Measurements from ENCODE around the gene RETREG1.
"Not testable (repeated sequence)": the region's sequence is repeated elsewhere in the genome, so short reads cannot be mapped to it uniquely, and the experiment has no call there.

RETREG1 gene, protein sequence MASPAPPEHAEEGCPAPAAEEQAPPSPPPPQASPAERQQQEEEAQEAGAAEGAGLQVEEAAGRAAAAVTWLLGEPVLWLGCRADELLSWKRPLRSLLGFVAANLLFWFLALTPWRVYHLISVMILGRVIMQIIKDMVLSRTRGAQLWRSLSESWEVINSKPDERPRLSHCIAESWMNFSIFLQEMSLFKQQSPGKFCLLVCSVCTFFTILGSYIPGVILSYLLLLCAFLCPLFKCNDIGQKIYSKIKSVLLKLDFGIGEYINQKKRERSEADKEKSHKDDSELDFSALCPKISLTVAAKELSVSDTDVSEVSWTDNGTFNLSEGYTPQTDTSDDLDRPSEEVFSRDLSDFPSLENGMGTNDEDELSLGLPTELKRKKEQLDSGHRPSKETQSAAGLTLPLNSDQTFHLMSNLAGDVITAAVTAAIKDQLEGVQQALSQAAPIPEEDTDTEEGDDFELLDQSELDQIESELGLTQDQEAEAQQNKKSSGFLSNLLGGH

DNA sequence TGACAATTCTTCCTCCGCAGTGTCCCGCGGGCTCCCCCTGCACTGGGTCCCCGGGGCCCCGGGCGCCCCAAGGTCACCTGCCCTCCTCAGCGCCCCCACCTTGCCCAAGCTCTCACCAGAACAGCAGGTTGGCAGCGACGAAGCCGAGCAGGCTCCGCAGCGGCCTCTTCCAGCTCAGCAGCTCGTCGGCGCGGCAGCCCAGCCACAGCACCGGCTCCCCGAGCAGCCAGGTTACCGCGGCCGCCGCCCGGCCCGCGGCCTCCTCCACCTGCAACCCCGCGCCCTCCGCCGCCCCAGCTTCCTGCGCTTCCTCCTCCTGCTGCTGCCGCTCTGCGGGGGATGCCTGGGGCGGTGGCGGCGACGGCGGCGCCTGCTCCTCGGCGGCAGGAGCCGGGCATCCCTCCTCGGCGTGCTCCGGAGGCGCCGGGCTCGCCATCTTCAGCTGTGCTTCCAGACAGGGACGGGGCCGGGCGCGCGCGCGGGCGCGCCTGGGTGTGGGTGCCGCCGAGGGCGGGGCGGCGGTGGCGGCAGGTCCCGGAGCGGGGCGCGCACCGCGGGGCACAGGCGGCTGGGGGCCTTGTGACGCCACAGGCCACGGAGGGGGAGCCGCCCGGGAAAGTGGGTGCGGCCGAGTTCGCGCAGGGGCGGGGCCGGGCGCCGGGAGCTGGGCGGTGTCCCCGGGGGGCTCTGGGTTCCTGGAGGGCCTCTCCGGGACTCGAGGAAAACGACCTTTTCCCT, at the start of gene RETREG1:
Gene RETREG1, minus strand, starts transcription at position 462 of the 738 bp plus-strand sequence. Its CDS starts 26 bp downstream, at position 436.
- intact Hi-C loops (cut with DNase I) = loop anchor here (5.0 kb wide), 2 partner anchors 39 to 69 kb away; no protein-coding TSS in a partner anchor
- peak; percentile 63 to 97 (median 76) for DNase-seq

DNA sequence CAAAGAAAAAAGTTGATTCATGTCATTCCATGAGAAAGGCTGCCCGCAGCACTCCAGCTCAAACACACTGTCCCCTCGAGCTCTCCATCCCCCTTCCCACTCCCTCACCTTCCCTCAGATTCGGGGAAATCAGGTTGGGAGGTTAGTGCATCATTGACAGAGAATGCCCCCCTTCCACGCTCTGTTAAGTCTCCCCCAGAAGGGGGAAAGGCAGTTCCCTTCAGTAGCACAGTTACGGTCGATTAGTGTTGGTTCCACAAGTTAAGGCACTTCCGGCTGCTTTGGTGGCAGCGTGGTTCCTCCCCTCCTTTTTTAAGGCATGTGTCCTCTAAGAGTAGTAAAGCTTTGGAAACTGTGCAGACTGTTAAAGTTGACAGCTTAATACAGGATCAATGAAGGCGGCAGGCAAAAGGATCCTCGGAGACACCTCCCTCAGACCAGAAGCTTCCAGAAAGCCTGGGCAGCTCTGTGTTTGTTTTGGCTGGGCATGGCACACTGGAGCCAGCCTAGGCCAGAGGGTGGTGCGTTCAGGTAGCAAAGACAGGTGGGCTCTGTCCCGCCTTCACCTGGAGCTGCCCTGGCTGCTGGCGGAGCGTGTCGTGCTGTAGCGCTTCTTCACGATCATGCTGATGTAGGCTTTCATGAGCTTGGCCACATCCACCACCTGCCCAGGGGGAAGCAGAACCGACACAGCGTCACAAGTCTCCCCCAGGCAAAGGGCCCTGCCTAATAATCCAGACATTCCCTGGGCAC, 49.5 kb upstream of the RETREG1 start:
- intact Hi-C loops (cut with DNase I) = loop anchor here (1.0 kb wide), 1 partner anchor 177 kb away; no protein-coding TSS in a partner anchor

DNA sequence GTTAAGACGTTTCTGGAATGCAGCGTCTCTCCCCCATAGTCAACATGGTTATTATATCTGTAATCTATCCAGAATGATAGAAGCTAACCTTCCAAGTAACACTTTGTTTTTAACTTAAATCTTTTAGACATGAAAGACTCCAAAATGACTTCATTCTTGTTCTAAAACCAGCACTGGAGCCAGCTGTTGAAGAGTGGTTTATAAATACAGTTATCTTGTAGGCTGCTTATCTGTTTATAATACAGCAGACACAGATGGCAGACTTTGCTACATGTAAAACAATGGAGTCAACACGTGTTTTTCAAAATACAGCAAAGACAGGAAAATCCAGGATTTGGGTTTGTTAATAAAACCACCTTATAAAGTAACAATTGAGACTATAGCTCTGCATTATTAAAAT, 48.8 kb upstream of the RETREG1 start:
- intact Hi-C loops (cut with DNase I) = no loop called here
- no peak for DNase-seq

More for the DNA sequence above, 49.5 kb upstream of the RETREG1 start:
- peak in 1 of 10 donors; percentile 33 for DNase-seq

DNA sequence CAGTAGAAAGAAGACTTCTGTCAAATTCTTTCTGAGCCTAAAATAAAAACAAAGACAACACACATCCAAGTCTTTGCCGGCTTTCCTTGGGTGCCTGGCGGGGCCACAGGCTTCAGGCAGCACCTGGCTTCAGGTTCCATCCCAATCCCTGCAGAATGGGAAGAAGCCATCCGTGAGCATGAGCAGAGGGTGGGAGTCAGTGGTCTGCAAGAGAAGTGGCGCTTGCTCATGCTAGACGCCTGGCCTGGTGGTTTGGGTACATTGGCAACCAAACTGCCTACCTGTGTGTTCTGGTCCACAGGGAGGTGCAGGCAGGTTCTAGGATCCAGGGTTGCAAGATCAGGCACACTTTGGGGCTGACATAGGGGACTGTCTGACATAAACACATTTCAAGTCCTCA, 47.6 kb upstream of the RETREG1 start:
- peak in 1 of 10 donors; percentile 39 for DNase-seq
- intact Hi-C loops (cut with DNase I) = no loop called here

DNA sequence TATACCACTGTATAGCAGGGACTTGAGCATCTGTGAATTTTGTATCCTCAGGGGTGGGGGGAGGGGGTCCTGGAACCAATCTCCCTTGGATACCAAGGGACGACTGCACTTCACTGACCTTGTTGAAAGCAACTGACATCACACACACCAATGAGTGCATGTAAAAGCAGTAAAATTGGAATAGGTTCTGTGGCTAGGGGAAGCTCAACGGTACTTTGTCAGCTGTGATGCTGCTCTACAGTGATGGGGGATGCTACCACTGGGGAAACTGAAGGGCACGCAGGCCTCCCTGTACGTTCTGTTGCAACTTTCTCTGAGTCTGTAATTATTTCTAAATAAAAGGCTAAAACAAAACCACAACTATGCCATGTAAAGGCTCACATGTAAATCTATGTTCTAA, 47.0 kb upstream of the RETREG1 start:
- intact Hi-C loops (cut with DNase I) = no loop called here

DNA sequence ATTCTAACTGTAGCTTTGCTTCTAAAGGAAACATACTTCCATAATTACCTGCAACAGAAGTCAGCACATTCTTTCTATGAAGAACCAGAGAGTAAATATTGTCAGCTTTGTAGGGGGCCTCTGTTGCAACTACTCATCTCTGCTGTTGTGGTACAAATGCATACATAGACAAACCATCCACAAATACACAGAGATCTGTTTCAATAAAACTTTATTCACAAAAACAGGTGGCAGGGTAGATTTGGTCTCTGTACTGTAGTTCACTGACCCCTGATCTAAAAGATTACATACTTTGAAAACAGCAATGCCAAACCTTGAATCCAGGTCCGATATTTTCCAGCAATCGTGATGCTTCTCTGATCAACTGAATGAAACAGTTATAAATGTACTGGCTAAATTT, 44.9 kb upstream of the RETREG1 start:
- DNase-seq = no peak
- intact Hi-C loops (cut with DNase I) = no loop called here

More for the DNA sequence above, 47.0 kb upstream of the RETREG1 start:
- DNase-seq = no peak

DNA sequence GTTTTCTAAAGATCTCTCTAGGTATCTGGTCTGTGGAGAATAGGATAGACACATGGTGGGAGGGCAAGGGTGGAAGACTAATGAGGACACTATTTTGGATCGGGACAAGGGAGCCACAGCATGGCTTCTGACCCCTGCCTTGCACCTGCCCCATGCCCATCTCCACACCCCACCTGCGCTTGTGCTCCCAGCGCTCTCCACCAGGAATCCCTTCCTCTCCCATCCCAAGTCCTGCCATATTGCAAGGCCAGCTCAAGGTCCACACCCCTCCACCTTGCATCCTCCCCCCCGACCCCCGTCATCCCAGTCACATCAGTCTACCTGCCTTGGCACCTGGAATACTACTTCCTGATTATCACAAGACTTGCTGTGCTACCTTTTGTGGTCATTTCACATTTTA, 44.2 kb upstream of the RETREG1 start:
- DNase-seq = peak in 1 of 10 donors; percentile 68
- intact Hi-C loops (cut with DNase I) = no loop called here

DNA sequence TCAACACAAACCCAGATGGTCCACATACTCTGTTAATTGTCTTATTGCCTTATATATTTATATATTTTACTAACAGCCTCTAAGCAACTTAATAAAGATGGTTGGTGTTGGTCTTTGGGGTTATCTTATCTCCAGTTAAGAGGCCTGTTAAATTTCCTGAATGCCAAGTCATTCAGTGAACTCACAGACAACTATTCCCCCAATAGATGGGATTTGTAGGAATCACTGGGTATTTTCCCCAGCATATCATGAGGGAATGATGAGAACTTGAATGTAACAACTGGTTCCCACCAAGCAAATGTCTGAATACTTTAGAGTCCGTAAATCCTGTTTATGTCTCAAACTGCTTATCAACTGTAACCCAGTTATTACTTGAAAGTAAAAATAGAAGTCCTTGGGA, 42.7 kb upstream of the RETREG1 start:
- DNase-seq = no peak
- intact Hi-C loops (cut with DNase I) = no loop called here

DNA sequence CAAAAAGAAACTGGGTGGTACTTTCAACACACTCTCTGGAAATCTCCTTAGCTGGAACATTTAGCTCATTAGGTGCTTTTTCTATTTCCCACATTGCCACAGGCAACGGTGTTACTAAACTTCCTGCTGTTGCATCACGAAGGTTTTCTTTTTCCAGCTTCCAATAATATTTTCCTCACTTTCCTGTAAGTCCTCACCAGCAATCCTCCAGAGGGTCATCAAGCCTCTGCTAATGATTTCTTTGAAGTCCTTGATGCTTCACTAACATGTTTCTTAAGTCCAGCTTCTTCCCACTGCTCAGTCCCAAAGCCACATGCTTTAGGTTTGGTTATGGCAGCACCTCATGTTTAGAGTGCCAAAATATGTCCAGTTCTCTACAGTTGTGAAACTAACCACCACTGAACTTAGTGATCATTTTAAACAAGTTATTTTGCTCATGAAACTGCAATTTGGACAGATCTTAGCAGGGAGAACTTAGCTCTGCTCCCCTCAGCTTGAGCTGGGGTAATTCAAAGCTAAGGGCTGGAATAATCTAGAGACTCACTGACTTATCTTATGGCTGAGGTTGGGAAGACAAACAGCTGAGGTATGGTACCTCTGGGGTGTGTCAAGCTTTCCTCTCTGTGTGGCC, 39.9 kb upstream of the RETREG1 start:
- intact Hi-C loops (cut with DNase I) = no loop called here

DNA sequence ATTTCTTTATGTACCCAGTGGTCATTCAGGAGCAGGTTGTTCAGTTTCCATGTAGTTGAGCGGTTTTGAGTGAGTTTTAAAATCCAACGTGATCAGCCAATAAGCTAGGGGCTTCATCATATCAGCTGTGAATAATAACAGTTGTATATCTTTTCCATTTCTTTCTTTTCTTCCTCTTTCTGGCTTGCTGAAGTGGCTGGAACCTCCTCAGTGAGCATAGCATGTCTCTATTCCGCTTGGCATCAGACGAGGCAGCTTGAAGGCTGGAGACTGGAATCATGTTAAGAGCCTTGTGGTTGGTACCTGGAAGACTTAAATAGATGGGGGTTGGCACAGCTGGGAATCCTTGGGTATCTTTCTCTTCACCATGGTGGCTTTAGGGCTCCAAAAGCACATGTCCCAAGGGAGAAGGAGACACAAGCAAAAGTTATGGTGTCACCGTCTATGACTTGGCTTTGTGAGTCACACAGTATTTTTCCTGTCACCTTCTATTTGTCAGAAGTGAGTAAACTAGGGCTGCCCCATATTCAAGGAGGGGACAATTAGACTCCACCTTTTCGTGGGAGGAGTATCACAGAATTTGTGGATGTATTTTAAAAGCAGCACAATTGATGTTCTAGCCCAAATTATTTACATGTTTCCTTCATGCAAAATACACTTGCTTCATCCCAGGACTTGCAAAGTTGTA, 38.0 kb upstream of the RETREG1 start:
- intact Hi-C loops (cut with DNase I) = no loop called here
- DNase-seq = no peak

More for the DNA sequence above, 39.9 kb upstream of the RETREG1 start:
- DNase-seq = no peak

DNA sequence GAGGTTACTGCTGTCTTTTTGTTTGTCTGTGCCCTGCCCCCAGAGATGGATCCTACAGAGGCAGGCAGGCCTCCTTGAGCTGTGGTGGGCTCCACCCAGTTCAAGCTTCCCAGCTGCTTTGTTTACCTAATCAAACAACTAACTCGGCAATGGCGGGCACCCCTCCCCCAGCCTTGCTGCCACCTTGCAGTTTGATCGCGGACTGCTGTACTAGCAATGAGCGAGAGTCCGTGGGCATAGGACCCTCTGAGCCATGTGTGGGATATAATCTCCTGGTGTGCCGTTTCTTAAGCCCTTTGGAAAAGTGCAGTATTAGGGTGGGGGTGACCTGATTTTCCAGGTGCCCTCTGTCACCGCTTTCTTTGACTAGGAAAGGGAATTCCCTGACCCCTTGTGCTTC, 31.9 kb upstream of the RETREG1 start:
- intact Hi-C loops (cut with DNase I) = not testable (repeated sequence)
- DNase-seq = peak in 1 of 10 donors; percentile 61

DNA sequence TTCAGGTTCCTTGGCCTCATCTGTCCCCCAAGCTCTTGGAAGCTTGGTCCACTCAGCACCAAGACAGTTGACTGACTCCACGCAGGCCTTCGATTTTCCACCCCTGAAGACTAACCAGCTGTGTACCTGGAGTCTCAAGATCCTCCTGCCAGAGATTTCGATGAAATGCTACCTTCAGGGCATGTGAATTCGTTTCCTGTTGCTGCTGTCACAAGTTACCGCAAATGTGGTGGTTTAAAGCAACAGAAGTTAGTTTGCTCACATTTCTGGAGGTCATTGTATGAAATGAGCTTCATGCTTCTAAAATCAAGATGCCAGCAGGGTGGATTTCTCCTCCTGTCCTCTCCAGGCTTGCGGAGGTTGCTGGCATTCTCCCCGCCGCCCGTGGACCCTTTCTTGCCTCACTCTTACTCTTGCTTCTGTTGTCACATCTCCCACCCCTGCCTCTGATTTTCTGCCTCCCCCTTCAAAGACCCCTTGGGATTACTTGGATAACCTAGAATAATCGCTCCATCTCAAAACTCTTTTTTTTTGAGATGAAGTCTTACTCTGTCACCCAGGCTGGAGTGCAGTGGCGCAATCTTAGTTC, 27.6 kb upstream of the RETREG1 start:
- DNase-seq = peak in 1 of 10 donors; percentile 62
- intact Hi-C loops (cut with DNase I) = no loop called here

DNA sequence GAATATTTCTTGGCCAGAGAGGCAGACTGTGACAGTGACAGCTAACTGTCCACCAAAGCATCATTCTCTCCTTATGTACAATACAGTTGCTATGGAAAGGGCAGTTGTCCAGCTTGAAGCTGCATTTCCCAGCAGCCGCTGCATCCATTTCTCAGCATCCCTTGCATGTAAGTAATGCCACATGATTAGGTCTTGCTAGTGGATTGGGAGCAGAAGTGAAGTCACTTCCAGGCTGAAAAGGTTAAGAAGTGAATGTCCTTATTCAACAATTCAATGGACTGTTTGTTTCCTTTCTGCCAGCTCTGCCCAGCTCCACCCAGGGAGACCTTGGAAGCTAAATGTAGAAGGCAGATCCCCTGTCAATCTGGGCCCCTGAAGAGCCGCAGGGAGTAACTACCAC, 26.1 kb upstream of the RETREG1 start:
- intact Hi-C loops (cut with DNase I) = no loop called here

DNA sequence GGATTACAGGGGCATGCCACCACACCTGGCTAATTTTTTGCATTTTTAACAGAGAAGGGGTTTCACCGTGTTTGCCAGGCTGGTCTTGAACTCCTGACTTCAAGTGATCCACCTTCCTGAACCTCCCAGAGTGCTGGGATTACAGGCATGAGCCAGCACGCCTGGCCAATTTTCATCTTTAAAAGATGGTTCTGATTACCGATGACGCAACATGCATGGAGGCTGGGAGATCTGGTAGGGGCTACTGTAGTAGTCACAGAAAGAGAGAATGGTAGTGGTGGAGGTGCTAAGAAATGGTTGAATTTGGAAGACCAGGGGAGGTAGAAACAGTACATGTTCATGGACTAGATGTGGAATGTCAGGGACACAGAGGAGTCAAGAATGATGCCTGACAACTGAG, 22.4 kb upstream of the RETREG1 start:
- intact Hi-C loops (cut with DNase I) = no loop called here
- DNase-seq = no peak

More for the DNA sequence above, 26.1 kb upstream of the RETREG1 start:
- DNase-seq = no peak

DNA sequence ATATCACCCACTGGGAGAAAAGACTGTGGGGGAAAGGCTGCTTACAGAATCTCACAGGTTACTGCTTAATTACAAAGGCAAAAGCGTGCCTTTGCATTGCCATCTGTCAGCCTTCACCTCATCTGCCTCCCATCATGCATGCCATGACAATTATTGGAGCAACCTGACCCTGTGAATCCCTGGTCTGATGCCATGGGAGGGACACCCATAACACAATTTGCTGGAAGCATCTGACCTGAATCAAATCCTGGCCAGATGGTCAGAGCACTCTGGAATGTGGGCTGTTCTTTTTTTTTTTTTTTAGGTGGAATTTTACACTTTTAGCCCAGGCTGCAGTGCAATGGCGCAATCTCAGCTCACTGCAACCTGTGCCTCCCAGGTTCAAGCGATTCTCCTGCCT, 11.6 kb upstream of the RETREG1 start:
- no peak for DNase-seq
- intact Hi-C loops (cut with DNase I) = no loop called here

DNA sequence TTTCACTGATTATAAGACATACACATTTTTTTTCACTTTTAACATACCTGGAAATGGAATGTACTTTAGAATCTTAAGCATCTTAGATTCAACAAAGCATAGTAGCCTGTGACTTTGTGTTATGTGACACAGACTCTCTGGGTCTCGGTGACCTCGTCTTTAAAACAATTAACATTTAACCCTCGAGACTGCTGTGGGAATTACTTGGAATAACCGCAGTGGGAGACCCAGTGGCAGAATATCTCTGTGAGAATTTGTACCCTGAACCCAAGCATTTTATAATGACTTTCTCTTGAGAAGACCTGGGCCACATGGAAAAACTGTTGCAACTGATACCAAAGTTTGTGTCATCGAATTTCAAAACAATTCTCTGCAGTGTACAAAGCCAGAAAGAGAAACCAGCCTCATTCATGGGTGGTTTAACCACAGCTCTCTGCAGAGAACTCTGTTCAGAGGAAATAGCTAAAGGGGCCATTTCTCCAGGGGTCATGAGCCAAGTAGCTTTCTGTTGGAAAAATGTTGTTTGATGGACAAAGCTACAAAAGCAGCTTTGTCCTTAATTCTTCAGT, 10.0 kb upstream of the RETREG1 start:
- no peak for DNase-seq
- intact Hi-C loops (cut with DNase I) = no loop called here

DNA sequence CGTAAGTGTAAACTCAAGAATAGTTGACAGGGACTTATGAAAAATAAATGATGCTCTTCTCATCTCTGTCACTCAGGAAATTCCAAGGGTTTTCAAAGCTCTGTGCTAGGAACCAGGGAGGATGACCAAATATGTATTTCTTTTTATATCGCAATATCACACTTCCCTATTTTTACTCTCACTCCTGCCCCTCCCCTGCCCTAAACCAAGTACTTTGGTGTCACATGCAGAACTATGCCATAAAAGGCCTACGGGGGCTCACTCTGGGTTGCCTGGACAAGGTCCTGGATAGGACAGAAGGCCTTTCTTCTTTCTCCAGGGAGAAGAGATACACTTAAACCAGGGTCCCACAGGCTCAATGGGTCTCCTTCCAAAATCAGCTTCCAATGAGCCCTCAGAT, 8.3 kb upstream of the RETREG1 start:
- intact Hi-C loops (cut with DNase I) = no loop called here
- DNase-seq = no peak

DNA sequence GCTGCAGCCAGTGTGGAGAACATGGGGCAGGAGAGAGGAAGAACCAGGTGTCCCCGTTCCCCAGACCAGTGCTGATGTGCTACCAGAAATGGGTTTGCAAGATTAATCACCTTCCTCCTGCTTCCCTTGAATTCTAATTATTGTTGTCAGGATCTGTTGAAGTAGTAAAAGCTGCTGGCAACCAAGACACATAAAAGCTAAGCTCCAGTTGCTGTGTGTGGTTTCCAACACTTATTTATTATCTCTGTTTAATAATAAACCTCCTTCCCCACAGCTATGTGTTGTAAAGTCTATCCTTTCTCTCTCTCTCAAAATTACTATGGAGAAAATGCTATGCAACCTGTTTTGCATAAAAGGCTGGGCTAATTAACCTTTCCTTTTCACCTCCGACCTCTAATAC, 2.3 kb upstream of the RETREG1 start:
- DNase-seq = no peak
- intact Hi-C loops (cut with DNase I) = loop anchor here (5.0 kb wide), 2 partner anchors 42 to 72 kb away; no protein-coding TSS in a partner anchor
